Upper lobe of right lung (tissue), 1 donor: ENCODE results near the gene CYBA. TPM values are rescaled to one million over a fixed set of nuclear protein-coding genes. Genes with fewer than 3 reads are reported as not detected.

ENCODE experiments used
- ATAC-seq: fragments of 200-7000 bp; cut with Tn5 transposase; one replicate; pipeline ENCODE4 v1.9.1; 2020; ENCODE audit warnings: mild to moderate bottlenecking, moderate library complexity
- DNase-seq: peaks from one replicate; pipeline ENCODE4 v3.0.0-alpha.2; 2020
- H3K27ac ChIP-seq: fragments of 200-600 bp; one replicate; pipeline ENCODE4 v1.8.0; 2022
- H3K27me3 ChIP-seq: fragments of 200-600 bp; one replicate; pipeline ENCODE4 v1.8.0; 2022; ENCODE audit warnings: mild to moderate bottlenecking
- H3K36me3 ChIP-seq: fragments of 200-600 bp; one replicate; pipeline ENCODE4 v1.8.0; 2022
- H3K4me1 ChIP-seq: fragments of 200-600 bp; one replicate; pipeline ENCODE4 v1.8.0; 2022
- H3K4me3 ChIP-seq: fragments of 200-600 bp; one replicate; pipeline ENCODE4 v1.8.0; 2022; ENCODE audit warnings: mild to moderate bottlenecking
- H3K9me3 ChIP-seq: fragments of 200-600 bp; one replicate; pipeline ENCODE4 v1.8.0; 2022
- CTCF ChIP-seq: fragments of 200-600 bp; IDR thresholded peaks from one replicate; pipeline ENCODE4 v1.8.0; 2022; ENCODE audit warnings: antibody characterized with exemption
- intact Hi-C: fragments of 100-400 bp; cut with DNase I; formaldehyde crosslinking; loops from one replicate; pipeline ENCODE4 v1.11.0; 2022
- total RNA-seq: library from RNA; stranded (reverse); fragmentation: NEBNext Ultra II Directional; extraction: Animal tissue kit (Norgen Biotek cat#: 25700); gene quantifications from one replicate; pipeline ENCODE4 v1.2.1, GENCODE V29; 2021
- donor health status: DM: no; HTN: yes; CAD: no; lungs with severe emphysema.

CYBA gene
- total RNA-seq, 1 donor from 2014 or later: 257 TPM

- TF ChIP-seq CTCF: no peak
- Histone ChIP-seq H3K27me3 (no peaks in the 10 kb centered on the region), H3K36me3 (peaks cover 34% of the 10 kb centered on the region), H3K4me1 (peaks cover 13% of the 10 kb centered on the region), H3K27ac (no peak overlapping the region), H3K4me3 (no peak overlapping the region), H3K9me3 (no peaks in the 10 kb centered on the region)
- ATAC-seq: no peak
- intact Hi-C loops: no loop called here
- no peak for DNase-seq
Observed at GRCh38 chr16:88657371-88657770, 6.5 kb upstream of the CYBA start.

- intact Hi-C loops: no loop called here
- Histone ChIP-seq H3K27ac (no peak overlapping the region), H3K27me3 (no peaks in the 10 kb centered on the region), H3K36me3 (peaks cover 34% of the 10 kb centered on the region), H3K4me1 (peaks cover 11% of the 10 kb centered on the region), H3K4me3 (no peak overlapping the region), H3K9me3 (no peaks in the 10 kb centered on the region)
- DNase-seq: no peak
- ATAC-seq: no peak
- TF ChIP-seq CTCF: no peak
Observed at GRCh38 chr16:88656291-88656980, 5.6 kb upstream of the CYBA start.

GRCh38 chr16:88655733-88656281, 5.0 kb upstream of the CYBA start:
- Histone ChIP-seq H3K27ac (no peak overlapping the region), H3K9me3 (no peaks in the 10 kb centered on the region), H3K4me1 (peaks cover 11% of the 10 kb centered on the region), H3K4me3 (no peak overlapping the region), H3K27me3 (no peaks in the 10 kb centered on the region), H3K36me3 (peaks cover 34% of the 10 kb centered on the region)
- intact Hi-C loops: no loop called here
- TF ChIP-seq CTCF: no peak
- ATAC-seq (no peak), DNase-seq (no peak)

DNA sequence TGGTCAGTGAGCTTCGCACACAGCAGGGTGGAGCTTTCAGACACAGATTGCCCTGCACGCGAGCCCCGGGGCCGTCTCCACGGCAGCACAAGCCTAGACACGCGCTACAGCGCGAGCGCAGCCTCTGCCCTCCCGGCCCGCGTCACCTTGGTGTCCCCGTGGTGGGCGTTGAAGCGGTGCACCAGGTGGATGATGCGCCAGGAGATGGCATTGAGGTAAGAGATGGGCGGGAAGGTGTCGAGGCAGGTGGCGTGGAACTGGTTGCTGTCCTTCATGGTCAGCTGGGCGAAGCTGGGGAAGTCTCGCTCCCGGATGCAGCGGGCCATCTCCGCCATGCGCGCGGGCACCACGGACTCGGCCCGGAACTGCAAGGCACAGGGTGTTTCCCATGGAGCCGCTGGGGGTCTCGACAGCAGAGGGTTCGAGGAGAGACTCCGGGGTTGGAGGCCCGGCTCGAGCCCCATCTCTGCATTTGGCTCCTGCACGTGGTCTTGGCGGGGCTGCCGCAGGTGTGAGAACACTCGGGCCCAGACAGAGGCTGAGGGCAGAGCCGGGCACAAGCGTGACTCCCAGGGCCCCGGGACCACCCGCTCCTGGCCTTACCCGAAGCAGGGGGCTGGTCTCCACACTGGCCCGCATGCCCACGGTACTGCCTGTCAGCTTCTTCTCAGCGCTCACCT, 4.3 kb upstream of the CYBA start:
- no peak for TF ChIP-seq CTCF
- intact Hi-C loops: no loop called here
- ATAC-seq (no peak), DNase-seq (no peak)
- H3K9me3 ChIP-seq: no peaks in the 10 kb centered on the region
- H3K4me3 ChIP-seq: no peak overlapping the region
- peaks cover 34% of the 10 kb centered on the region for H3K36me3 ChIP-seq
- H3K27ac ChIP-seq: no peak overlapping the region
- peaks cover 11% of the 10 kb centered on the region for H3K4me1 ChIP-seq
- H3K27me3 ChIP-seq: no peaks in the 10 kb centered on the region

- no peak for ATAC-seq
- intact Hi-C loops: no loop called here
- Histone ChIP-seq H3K27me3 (no peaks in the 10 kb centered on the region), H3K4me3 (no peak overlapping the region), H3K4me1 (peaks cover 18% of the 10 kb centered on the region), H3K9me3 (no peaks in the 10 kb centered on the region), H3K36me3 (peaks cover 34% of the 10 kb centered on the region), H3K27ac (no peak overlapping the region)
- TF ChIP-seq CTCF: no peak
- DNase-seq: no peak
Observed at GRCh38 chr16:88654363-88655052, 3.7 kb upstream of the CYBA start.
